Calu3 (cell line): ENCODE data around the gene CDH4. TPM values are rescaled to one million over a fixed set of nuclear protein-coding genes. Genes with fewer than 3 reads are reported as not detected.

ENCODE experiments used
- BruUV-seq: library from RNA; stranded (reverse); fragments of 400-500 nt; replicated peaks from 2 replicates; lab custom pipeline; 2021; lab: Mats Ljungman, UMichigan
- CTCF ChIA-PET: fragments of 300-600 bp; sonication (Branson Sonifier 250); formaldehyde crosslinking; loops from one replicate; lab custom pipeline; 2022; ENCODE audit warnings: antibody characterized with exemption; lab: Charles Lee
- DNase-seq: peaks from one replicate; pipeline ENCODE4 v3.0.0; 2022
- H3K27ac Mint-ChIP-seq: one replicate; pipeline ENCODE4 v1.8.0; 2022; ENCODE audit warnings: mixed read lengths; ENCODE audit not compliant: unreplicated experiment
- H3K27me3 Mint-ChIP-seq: one replicate; pipeline ENCODE4 v1.8.0; 2022; ENCODE audit warnings: mixed read lengths; ENCODE audit not compliant: unreplicated experiment
- H3K36me3 Mint-ChIP-seq: one replicate; pipeline ENCODE4 v1.8.0; 2022; ENCODE audit warnings: mild to moderate bottlenecking, moderate library complexity, mixed read lengths; ENCODE audit not compliant: insufficient read depth, unreplicated experiment
- H3K4me1 Mint-ChIP-seq: one replicate; pipeline ENCODE4 v1.8.0; 2022; ENCODE audit warnings: mild to moderate bottlenecking, low read depth, mixed read lengths; ENCODE audit not compliant: unreplicated experiment
- H3K4me3 Mint-ChIP-seq: one replicate; pipeline ENCODE4 v1.8.0; 2022; ENCODE audit warnings: mild to moderate bottlenecking, low read depth, moderate library complexity, mixed read lengths; ENCODE audit not compliant: unreplicated experiment
- H3K9me3 Mint-ChIP-seq: one replicate; pipeline ENCODE4 v1.8.0; 2022; ENCODE audit warnings: low read depth, mixed read lengths; ENCODE audit not compliant: unreplicated experiment
- CTCF ChIP-seq: fragments of 200-600 bp; IDR thresholded peaks from one replicate; pipeline ENCODE4 v1.8.0; 2022; ENCODE audit warnings: antibody characterized with exemption; ENCODE audit not compliant: unreplicated experiment
- intact Hi-C: fragments of 100-400 bp; cut with micrococcal nuclease; formaldehyde crosslinking; loops from one replicate; pipeline ENCODE4 v1.10.0; 2022; ENCODE audit not compliant: unreplicated experiment
- total RNA-seq: library from RNA; stranded (reverse); gene quantifications from 2 replicates; pipeline ENCODE4 v1.2.3, GENCODE V29; 2022

Gene CDH4
- total RNA-seq, 1 experiment from 2014 or later: not detected

GRCh38 chr20:61664556-61665320 lies 412.7 kb downstream of the CDH4 start:
- no peaks in the 10 kb centered on the region for H3K9me3 Mint-ChIP-seq
- no peaks in the 10 kb centered on the region for H3K4me1 Mint-ChIP-seq
- H3K27ac Mint-ChIP-seq: no peak overlapping the region
- no peak for TF ChIP-seq CTCF
- no peak for DNase-seq
- peaks cover 75% of the 10 kb centered on the region for H3K27me3 Mint-ChIP-seq
- H3K4me3 Mint-ChIP-seq: no peak overlapping the region
- intact Hi-C loops: no loop called here
- H3K36me3 Mint-ChIP-seq: no peaks in the 10 kb centered on the region
- BruUV-seq: no TSS peak
- CTCF ChIA-PET: interaction anchor here (0.6 kb wide), 1 partner anchor 1065 kb away, joined by 6 read pairs; no protein-coding TSS in a partner anchor

- CTCF ChIA-PET: interaction anchor here (0.6 kb wide), 1 partner anchor 1066 kb away, joined by 6 read pairs; no protein-coding TSS in a partner anchor
- Mint-ChIP-seq H3K27me3 (peaks cover 75% of the 10 kb centered on the region), H3K4me1 (no peaks in the 10 kb centered on the region), H3K4me3 (no peak overlapping the region), H3K9me3 (no peaks in the 10 kb centered on the region), H3K36me3 (no peaks in the 10 kb centered on the region), H3K27ac (no peak overlapping the region)
- DNase-seq: no peak
- no TSS peak for BruUV-seq
- TF ChIP-seq CTCF: no peak
- intact Hi-C loops: no loop called here
These were observed 413.7 kb downstream of the CDH4 start for GRCh38 chr20:61665528-61666470.

- H3K27ac Mint-ChIP-seq: no peak overlapping the region
- H3K4me3 Mint-ChIP-seq: no peak overlapping the region
- intact Hi-C loops: no loop called here
- H3K9me3 Mint-ChIP-seq: peaks cover 3% of the 10 kb centered on the region
- no peak for DNase-seq
- no peak for TF ChIP-seq CTCF
- H3K27me3 Mint-ChIP-seq: peaks cover 75% of the 10 kb centered on the region
- no peaks in the 10 kb centered on the region for H3K36me3 Mint-ChIP-seq
- CTCF ChIA-PET: no interaction called here
- no TSS peak for BruUV-seq
- no peaks in the 10 kb centered on the region for H3K4me1 Mint-ChIP-seq
These were observed 414.4 kb downstream of the CDH4 start for GRCh38 chr20:61666471-61666832.

GRCh38 chr20:61667056-61667792 lies 415.2 kb downstream of the CDH4 start:
- Mint-ChIP-seq H3K9me3 (peaks cover 6% of the 10 kb centered on the region), H3K27me3 (peaks cover 75% of the 10 kb centered on the region), H3K4me1 (no peaks in the 10 kb centered on the region), H3K4me3 (no peak overlapping the region), H3K27ac (no peak overlapping the region), H3K36me3 (no peaks in the 10 kb centered on the region)
- no peak for DNase-seq
- intact Hi-C loops: no loop called here
- CTCF ChIA-PET: no interaction called here
- BruUV-seq: no TSS peak
- no peak for TF ChIP-seq CTCF
